NCI-H446 treated with DMSO at 0.1 percent for 48 hours (cell line): ENCODE data around the gene YPEL4.
"Not testable (repeated sequence)": the region's sequence is repeated elsewhere in the genome, so short reads cannot be mapped to it uniquely, and the experiment has no call there.

Experiments
- DNase-seq: peaks from one replicate; lab custom pipeline; 2025; lab: John Stamatoyannopoulos, UW

YPEL4 gene, protein sequence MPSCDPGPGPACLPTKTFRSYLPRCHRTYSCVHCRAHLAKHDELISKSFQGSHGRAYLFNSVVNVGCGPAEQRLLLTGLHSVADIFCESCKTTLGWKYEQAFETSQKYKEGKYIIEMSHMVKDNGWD

DNA sequence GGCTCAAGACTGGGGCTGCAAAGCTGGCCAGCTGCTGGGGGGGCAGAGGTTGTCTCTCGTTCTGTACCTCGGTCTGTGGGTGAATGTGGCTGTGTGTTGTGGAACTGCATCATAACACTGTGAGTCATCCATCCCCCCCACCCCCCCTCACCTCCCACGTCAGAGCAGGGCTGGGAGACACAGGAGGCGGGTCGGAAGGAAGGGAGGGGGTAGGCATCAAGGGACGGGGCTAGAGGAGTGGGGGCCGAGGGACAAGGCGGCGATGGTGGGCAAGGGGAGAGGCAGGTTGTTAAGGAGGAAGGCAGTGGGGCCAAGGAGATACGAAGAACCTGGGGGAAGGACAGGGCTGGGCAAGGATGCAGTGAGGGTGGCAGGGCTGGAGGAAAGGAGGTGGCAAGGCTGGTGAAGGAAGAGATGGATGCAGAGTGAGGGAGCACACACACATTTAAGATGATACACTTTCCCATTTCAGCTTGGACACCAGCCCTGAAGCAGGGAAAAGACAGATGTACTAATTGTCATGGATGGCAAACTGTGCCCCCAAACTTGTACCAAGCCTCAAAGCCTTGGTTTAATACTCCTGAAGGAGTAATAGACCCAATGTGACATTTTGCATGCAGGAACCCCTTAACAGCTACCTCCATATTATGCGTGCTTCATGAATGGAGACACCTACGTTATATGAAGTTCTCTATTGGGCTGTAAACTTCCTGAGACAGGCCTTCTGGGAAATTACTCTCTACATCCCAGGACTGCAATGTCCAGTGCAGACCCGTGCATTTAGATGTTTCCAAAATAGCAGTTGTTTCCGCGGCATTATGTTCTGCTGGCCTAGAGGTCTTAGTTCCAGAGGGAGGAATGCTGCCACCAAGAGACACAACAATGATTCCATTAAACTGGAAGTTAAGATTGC lies at the start of gene YPEL4:
YPEL4 (minus strand) TSS at position 87 of the 913 bp plus-strand sequence. CDS start 2,805 bp downstream, outside the sequence.
- no peak for DNase-seq

DNA sequence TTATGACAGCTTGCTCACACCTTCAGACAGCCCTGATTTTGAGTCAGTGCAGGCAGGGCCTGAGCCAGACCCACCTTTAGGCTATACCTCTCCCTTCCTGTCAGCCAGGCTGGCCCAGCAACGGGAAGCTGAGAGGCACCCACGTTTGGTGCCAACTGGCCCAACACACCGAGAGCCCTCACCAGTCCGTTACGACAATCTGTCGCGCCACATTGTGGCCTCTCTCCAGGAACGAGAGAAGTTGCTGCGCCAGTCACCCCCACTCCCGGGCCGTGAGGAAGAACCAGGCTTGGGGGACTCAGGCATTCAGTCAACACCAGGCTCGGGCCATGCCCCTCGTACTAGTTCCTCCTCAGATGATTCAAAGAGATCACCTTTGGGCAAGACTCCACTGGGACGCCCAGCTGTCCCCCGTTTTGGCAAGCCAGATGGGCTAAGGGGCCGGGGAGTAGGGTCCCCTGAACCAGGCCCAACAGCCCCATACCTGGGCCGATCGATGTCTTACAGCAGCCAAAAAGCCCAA lies 49.2 kb upstream of the YPEL4 start:
- no peak for DNase-seq

DNA sequence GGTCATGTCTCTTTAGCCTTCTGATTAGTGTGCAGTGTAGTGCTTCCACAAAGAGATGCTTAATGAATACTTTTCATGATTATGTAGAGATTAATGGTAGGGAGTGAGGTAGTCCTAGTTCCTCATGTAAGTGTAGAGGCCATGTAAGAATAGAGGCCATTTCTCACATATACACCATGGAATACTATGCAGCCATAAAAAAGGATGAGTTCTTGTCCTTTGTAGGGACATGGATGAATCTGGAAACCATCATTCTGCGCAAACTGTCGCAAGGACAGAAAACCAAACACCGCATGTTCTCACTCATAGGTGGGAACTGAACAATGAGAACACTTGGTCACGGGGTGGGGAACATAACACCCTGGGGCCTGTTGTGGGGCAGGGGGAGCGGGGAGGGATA lies 40.8 kb upstream of the YPEL4 start:
- DNase-seq = not testable (repeated sequence)

DNA sequence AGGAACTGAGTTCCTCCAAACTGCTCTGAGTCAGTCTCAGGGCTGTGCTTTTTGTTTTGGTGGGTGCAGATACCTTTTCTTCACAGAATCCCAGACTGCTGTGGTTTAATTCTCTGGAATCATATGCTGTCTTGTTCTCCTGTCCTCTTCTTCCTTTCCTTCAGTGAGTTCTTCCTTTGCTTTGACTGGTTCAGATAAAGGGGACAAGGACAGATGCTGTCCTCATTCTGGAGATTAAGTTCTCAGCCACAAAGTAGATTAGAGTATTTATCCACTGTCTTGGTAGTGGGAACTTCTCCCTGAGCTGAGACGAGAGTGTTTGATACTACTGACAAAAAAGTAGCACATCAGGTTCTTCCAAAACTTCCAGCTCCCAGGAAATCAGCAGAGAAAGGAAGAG lies 31.5 kb upstream of the YPEL4 start:
- DNase-seq = no peak

DNA sequence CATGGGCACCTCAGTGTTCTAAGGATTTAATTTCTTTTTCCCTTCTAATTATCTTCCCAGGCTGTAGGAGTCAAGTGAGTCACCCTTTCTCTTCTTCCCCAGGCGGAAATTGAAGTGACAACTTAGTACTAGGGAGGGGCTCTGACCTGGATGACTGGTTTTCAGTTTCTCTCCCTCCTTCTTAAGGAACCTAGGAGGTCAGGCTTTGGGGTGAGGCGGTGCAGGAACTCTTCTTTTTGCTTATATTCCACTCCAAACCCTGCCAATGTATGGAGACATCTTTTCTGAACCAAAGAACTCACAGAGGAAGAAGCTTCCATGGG lies 30.8 kb upstream of the YPEL4 start:
- no peak for DNase-seq

DNA sequence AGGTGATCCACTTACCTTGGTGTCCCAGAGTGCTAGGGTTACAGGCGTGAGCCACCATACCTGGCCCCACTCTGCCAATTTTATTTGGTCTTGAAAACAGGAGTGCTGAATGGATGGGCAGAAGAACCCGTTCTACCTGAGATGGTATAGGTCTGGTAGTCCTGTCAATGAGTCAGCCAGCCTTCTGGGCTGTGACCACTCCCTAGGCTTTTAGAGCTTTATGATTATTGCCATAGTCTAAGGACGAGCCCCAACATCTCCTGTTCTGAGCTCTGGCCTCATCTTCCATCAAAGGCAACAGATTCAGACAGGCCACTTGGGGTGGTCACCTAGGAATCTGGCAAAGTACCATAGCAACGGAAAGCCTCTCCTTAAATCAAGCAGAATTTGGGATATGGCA lies 29.7 kb upstream of the YPEL4 start:
- no peak for DNase-seq

DNA sequence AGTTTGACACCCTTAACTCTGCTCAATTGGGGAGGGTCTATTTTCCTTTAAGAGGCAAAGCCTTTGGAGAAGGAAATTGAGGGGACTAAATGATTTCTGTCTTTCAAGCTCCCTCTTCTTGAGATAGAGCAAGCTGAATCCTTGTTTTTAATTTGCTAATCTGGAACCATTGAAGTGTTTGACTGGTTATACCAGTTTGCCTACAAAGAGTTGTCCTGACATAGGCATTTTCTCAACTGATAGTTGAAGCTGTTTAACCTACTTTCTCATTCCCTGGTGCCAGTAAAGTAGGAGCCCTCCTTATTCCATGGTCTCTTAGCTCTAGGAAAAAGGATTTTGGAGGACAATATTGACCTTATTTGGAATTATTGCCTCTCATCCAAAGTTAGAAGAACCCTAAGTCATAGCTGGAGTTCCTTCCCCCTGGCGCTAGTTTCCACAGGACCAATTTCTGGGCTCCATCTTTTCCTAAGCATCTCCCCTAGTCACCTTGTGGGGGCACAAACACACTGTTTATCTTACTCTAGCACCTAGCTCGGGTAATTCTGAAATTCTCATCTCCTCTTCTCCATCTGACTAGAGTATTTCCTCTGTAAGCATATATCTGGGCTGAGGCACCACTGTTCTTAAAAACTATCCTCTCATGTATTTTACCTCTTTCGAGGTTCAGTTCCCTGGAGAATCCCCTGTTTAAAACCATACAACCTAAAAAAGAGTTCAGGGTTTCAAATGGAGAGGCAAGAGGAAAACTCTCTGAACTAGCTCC lies 25.6 kb upstream of the YPEL4 start:
- no peak for DNase-seq

DNA sequence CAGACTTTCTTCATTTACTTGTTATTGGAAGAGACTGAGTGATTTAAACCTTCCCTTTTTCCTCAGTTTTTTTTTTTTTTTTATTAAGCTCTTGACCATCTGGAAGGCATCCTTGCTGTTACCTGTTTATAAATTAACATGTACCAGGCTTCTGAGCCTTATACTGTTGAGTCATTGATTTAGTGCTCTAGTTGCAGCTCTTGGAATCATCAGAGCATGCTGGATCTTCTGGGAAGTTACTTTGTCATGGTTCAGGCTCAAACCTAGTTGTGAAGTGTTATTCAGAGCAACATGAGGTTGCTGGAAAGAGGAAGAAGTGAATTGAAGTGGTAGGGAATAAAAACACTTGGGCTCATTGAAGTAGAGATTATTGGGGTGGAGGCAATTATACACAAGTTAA lies 24.5 kb upstream of the YPEL4 start:
- DNase-seq = no peak

DNA sequence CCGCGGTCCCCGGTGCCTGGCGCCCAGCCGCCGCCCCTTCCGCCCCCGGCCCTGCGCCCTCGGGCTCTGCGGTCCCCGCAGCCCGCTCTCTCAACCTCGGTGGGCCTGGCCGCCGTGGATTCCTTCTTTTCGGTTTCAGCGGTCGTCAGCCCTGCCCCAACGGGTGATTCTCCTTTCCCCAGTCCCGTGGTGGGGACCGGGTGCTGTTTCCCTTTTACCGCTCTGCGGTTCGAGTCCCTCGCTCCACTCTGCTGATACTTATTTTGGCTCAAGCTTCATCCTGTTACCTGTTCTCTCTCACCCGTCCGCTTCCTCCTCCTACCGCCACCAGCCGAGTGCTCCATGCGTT lies 18.7 kb upstream of the YPEL4 start:
- no peak for DNase-seq

DNA sequence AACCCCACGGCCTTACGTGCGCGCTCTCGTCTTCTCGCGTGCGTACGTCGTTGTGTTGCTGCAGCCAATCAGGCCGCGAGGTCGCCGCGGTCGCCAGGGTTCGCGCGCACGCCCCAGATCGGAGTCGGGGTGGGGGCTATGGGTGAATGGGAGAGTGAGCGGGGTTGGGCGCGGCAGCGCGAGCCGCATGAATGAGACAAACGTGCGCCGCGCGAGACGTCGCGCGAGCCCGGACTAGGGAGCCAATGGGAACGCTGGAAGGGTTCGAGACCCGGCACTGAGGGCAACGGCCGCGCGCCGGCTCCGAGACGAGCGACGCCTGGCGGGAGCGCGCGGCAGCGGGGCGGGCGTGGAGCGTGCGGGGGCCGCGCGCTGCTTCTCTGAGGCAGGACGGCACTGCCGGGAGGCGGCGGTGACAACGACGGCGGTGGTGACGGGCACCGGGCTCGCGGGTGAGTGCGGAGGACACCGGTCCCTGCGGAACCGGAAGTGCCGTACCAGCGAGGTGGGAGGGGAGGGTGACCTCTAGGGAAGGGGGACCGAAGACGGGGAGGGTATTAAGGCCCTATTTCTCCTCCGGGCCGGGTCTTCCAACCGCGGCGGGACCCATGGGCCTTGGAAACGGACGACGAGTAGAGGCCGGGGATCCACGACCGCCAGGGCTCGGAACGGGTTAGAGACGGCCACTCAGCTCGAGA lies 18.2 kb upstream of the YPEL4 start, which contains the start of gene ZDHHC5:
ZDHHC5 (plus strand) TSS at position 379 of the 698 bp plus-strand sequence. CDS start 4,977 bp downstream, outside the sequence.
- peak; percentile 99 for DNase-seq

DNA sequence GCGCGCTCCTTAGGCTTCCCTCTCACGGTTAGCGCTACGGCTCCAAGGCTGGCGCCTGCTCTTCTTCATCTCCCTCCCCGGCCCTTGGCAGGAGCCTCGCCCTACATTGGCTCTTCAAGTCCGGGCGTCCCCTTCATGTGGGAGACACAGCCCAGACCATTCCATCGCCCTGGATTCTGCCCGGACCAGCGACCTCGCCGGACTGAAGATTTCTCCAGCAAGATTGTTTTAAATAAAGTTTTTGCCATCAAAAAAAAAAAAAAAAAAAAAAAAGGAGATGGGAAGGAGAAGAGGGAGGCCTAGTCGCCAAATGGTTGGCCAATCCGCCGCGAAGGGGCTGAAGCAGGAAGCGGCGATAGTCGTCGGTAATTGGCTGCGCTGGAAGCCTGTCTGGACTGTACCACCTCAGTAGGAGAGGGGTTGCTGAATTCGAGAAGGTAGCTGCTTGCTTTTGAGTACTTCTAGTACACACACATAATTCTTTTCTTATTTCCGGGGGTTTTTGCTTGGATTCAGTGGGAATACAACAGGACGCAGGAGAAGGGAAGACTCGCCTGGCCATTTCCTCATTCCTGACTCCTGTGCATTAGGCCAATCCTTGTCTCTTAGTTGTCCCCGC lies 17.5 kb upstream of the YPEL4 start:
- DNase-seq = peak; percentile 98

DNA sequence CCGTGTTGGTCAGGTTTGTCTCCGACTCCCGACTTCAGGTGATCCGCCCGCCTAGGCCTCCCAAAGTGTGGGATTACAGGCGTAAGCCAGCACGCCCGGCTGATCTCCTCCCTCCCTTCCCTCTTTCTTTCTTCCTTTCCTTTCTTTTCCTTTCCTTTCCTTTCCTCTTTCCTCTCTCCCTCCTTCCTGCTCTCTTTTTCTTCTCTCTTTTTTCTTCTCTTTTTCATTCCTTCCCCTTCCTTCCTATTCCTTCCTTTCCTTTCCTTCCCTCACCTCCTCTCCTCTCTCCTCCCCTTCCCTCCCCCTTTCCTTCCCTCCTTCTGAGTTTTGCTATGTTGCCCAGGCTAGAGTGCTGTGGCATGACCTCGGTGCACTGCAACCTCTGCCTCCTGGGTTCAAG lies 14.3 kb upstream of the YPEL4 start:
- no peak for DNase-seq

DNA sequence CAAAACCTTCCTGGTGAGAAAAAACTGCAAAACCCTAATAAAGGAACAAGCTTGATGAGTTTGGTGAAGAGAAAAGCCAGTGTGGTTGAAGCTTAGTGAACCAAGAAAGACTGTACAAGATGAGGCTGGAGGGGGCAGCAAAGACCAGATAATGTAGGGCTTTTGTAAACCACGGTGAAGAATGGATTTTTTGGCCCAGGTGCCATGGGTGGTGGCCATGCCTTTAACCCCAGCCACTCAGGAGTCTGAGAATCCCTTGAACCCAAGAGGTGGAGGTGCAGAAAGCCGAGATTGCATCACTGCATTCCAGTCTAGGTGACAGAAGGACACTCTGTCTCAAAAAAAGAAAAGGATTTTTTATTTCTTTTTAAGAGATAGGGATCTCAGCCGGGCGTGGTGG lies 13.2 kb upstream of the YPEL4 start:
- DNase-seq = no peak

DNA sequence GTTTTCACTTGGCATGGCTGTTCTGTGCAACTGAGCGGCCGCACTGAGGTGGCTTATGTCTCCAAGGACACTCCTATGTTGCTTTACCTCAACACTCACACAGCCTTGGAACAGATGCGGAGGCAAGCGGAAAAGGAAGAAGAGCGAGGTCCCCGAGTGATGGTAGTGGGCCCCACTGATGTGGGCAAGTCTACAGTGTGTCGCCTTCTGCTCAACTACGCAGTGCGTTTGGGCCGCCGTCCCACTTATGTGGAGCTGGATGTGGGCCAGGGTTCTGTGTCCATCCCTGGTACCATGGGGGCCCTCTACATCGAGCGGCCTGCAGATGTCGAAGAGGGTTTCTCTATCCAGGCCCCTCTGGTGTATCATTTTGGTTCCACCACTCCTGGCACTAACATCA lies 10.0 kb upstream of the YPEL4 start:
- DNase-seq = no peak

DNA sequence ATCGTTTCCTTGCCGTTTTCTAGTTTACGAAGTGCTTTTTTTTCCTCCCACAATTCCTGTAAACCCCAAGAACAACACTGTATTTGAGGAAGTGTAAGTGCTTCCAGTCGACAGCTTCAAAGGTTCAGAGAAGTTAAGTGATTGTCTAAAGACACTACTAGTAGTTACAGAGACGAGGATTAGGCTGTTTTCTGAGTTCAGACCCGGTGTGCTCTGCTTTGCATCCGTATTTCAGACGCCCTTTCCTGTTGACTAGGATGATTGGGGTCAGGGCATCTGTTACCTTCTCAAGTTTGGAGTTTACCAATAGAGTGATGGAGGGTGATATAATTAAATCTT lies 8.3 kb upstream of the YPEL4 start:
- no peak for DNase-seq

DNA sequence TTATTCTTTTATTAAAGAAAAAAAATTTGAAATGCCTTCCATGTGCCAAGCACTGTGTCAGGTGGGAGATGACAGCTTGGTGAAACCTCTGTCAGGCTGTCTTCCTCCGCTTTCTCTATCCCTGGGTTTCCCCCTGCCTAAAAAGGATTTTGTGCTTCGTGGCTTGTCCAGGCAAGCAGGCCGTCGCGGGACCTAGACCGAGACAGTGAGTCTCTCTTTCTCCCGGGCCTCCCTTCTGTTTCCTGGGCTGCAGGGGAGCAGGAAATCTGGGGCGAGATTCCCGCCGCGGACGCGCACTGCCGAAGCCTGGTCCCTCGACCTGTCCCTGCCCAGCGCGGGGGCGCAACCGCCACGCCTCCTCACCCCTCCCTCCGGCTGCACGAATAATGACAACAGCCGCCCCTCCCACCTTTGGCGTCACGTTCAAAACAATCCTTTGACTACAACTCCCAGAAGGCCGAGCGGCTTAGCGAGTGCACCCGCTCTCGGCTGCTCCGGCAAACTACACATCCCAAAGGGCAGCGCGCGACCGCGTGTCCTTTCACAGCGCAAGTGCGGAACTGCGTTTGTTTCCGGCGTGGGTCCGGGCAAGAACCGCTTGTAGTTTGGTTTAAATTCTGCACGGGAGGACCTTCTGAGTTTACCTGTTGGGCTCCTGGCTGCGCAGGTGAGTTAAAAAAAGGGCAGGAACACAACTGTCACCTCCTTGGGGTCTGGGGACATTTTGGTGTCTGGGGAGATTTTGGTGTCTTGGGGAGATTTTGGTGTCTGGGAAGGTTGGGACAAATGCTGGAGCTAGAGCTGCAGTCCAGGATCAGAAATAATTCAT lies 7.7 kb upstream of the YPEL4 start, which contains the start of gene CLP1:
CLP1 (plus strand) TSS at position 569 of the 829 bp plus-strand sequence. CDS start 1,715 bp downstream, outside the sequence.
- peak; percentile 97 for DNase-seq

DNA sequence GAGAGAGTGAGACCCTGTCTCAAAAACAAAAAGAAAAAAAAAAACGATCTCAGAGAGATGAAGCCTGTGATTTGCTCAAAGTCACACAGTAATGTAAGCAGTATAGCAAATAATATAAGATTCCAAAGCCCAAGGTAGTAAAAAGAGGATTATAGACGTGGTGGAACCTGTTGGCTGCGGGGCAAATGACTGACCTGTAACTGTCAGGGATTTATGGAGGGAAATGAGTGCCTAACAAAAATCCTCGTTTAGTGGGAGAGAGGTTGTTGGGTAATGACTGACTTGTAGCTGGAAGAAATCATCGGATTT lies 7.1 kb upstream of the YPEL4 start:
- DNase-seq = no peak

DNA sequence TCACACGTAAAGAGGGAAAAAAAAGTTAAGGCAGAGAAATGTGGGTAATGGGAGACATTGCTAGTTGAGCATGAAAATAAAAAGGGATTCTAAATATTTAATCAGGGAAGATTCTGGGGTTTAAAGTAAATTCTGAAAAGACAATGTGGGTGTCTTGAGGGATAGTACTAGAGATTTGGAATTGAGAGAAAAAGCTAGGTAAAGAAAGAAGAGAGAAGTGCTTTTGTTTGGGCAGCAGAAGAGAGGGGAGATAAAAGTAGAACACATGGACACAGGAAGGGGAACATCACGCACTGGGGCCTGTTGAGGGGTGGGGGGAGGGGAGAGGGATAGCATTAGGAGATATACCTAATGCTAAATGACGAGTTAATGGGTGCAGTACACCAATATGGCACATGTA lies 3.5 kb upstream of the YPEL4 start:
- no peak for DNase-seq

DNA sequence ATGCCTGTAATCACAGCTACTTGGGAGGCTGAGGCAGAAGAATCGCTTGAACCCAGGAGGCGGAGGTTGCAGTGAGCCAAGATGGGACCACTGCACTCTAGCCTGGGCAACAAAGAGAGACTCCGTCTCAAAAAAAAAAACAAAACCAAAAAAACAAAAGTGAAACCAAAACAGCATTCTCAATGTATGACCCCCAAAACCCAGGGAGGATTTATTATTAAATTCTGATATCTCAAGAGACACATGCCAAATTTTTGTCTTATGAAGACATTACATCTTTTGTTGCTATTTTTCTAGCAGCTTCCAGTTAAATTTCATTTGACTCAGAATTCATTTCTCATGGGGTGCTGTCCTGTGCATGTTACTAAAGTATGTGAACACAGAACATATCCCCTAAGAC lies 3.0 kb upstream of the YPEL4 start:
- DNase-seq = no peak

DNA sequence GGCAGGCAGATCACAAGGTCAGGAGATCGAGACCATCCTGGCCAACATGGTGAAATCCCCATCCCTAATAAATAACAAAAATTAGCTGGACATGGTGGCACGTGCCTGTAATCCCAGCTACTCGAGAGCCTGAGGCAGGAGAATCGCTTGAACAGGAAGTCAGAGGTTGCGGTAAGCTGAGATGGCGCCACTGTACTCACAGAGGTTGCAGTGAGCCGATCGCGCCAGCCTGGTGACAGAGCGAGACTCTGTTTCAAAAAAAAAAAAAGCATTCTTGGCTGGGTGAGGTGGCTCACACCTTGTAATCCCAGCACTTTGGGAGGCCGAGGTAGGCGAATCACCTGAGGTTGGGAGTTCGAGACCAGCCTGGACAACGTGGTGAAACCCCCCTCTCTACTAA lies 2.5 kb upstream of the YPEL4 start:
- DNase-seq = not testable (repeated sequence)

DNA sequence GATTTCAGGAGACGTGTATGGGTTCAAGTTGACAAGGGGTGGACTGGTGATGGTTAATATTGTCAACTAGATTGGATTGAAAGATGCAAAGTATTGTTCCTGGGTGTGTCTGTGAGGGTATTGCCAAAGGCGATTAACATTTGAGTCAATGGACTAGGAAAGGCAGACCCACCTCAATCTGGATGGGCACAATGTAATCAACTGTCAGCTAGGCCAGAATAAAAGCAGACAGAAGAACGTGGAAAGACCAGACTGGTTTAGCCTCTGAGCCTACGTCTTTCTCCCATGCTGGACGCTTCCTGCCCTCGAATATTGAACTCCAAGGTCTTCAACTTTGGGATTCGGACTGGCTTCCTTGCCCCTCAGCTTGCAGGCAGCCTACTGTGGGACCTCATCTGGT lies 1.7 kb upstream of the YPEL4 start:
- no peak for DNase-seq
